ENCODE measurements around the gene DAAM1.

GRCh38 chr14:59389936-59390335 is 201.5 kb downstream of the DAAM1 start:
- no peak for TF ChIP-seq MAX (IDR thresholded peaks at IDR 0.05)
- TF ChIP-seq USF2 (IDR thresholded peaks at IDR 0.05): no peak
- no peak for TF ChIP-seq CTCF (IDR thresholded peaks at IDR 0.05)

All from A549 (cell line).